Sigmoid colon (tissue), 3 donors: ENCODE measurements around the gene OR4C13.
"Not testable (repeated sequence)": the region's sequence is repeated elsewhere in the genome, so short reads cannot be mapped to it uniquely, and the experiment has no call there.

Experiments
- POLR2A ChIP-seq, 2 donors: fragments of 450-650 bp; IDR thresholded peaks; one replicate each; pipeline ENCODE4 v1.6.1; 2016; ENCODE audit warnings: antibody characterized with exemption in 2 of 2, mild to moderate bottlenecking in 2 of 2, moderate library complexity in 2 of 2
- TF ChIP-seq, protein P1 (sequence below), 4 experiments: fragments of 450-650 bp in 3 of 4; fragments of 200-600 bp in 1 of 4; IDR thresholded peaks; one replicate each; pipeline ENCODE4 v1.5.1; 2016 to 2019; ENCODE audit warnings: antibody characterized with exemption in 4 of 4, mild to moderate bottlenecking in 3 of 4, moderate library complexity in 2 of 4

DNA sequence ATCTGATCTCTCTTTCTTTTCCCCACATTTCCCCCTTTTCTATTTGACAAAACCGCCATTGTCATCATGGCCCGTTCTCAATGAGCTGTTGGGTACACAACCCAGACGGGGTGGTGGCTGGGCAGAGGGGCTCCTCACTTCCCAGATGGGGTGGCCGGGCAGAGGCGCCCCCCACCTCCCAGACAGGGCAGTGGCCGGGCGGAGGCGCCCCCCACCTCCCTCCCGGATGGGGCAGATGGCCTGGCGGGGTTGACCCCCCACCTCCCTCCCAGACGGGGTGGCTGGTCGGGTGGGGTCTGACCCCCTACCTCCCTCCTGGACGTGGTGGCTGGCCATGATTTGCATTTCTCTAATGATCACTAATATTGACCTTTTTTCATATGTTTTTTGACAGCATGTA, 40.7 kb upstream of the OR4C13 start:
- not testable (repeated sequence) for TF ChIP-seq POLR2A (IDR thresholded peaks at IDR 0.05)
- TF ChIP-seq, protein P1, sequence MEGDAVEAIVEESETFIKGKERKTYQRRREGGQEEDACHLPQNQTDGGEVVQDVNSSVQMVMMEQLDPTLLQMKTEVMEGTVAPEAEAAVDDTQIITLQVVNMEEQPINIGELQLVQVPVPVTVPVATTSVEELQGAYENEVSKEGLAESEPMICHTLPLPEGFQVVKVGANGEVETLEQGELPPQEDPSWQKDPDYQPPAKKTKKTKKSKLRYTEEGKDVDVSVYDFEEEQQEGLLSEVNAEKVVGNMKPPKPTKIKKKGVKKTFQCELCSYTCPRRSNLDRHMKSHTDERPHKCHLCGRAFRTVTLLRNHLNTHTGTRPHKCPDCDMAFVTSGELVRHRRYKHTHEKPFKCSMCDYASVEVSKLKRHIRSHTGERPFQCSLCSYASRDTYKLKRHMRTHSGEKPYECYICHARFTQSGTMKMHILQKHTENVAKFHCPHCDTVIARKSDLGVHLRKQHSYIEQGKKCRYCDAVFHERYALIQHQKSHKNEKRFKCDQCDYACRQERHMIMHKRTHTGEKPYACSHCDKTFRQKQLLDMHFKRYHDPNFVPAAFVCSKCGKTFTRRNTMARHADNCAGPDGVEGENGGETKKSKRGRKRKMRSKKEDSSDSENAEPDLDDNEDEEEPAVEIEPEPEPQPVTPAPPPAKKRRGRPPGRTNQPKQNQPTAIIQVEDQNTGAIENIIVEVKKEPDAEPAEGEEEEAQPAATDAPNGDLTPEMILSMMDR (IDR thresholded peaks at IDR 0.05), result not testable (repeated sequence)
